Measurements from ENCODE around the gene USP30. TPM values are rescaled to one million over a fixed set of nuclear protein-coding genes. Genes with fewer than 3 reads are reported as not detected.

USP30 gene
- total and polyA plus RNA-seq, 9 of the 15 experiments (the other 6 are each of a cell fraction or from before 2014, with no cell fraction given), result 1.4 to 15.2 (median 7.0) TPM

DNA sequence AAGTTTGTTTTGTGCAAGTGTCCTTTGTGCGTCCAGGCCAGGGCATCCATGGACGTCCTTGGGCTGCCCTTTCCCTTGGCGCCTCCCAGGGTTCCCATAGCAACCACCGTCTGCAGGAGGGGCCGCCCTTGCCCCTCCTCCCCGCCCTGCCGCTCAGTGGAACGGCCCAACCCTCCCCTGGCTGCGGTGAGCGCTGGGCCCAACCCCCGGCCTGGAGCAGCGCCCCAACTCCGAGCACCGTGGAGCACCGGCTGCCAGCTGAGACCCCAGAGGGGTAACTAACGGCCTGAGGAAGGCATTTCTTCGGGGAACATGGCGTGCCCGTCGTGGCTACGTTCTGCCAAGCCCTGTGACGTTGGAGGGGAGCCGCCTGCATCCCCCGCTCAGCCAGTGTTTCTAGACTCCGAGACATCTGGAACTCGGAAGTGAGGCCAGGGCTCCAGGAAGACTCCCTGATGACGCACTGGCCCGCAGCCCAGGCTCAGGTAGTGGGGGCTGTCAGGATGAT lies 58.7 kb downstream of the USP30 start (continued):
- TF ChIP-seq, protein P1, sequence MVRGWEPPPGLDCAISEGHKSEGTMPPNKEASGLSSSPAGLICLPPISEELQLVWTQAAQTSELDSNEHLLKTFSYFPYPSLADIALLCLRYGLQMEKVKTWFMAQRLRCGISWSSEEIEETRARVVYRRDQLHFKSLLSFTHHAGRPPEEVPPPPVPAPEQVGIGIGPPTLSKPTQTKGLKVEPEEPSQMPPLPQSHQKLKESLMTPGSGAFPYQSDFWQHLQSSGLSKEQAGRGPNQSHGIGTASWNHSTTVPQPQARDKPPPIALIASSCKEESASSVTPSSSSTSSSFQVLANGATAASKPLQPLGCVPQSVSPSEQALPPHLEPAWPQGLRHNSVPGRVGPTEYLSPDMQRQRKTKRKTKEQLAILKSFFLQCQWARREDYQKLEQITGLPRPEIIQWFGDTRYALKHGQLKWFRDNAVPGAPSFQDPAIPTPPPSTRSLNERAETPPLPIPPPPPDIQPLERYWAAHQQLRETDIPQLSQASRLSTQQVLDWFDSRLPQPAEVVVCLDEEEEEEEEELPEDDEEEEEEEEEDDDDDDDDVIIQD (CRISPR knock-in tag; IDR thresholded peaks at IDR 0.05), result 0 out of 2 replicates have a peak, but pooled peaks have one; percentile 28
- peak; percentile 57 for TF ChIP-seq HMGN3 (IDR thresholded peaks at IDR 0.05; ENCODE audit: borderline replicate concordance, extremely low read depth, insufficient read length, low read depth, low read length)
- TF ChIP-seq CREM (IDR thresholded peaks at IDR 0.05; ENCODE audit: low read depth), result peak; percentile 66
- no peak for TF ChIP-seq ATF1 (CRISPR knock-in tag; IDR thresholded peaks at IDR 0.05)
- peak; percentile 90 for TF ChIP-seq ATF1 (tag; IDR thresholded peaks at IDR 0.05)
- TF ChIP-seq GTF2E2 (tag; IDR thresholded peaks at IDR 0.05), result 0 out of 2 replicates have a peak, but pooled peaks have one; percentile 31
- TF ChIP-seq ZNF436 (CRISPR knock-in tag; IDR thresholded peaks at IDR 0.05), result no peak
- TF ChIP-seq CHCHD3 (CRISPR knock-in tag; IDR thresholded peaks at IDR 0.05), result no peak
- TF ChIP-seq RBFOX2 (IDR thresholded peaks at IDR 0.05; ENCODE audit: low read depth, low read length), result peak; percentile 75
- peak; percentile 61 for TF ChIP-seq SUPT5H (IDR thresholded peaks at IDR 0.05)
- TF ChIP-seq BMI1 (IDR thresholded peaks at IDR 0.05; ENCODE audit: low read length), result peak; percentile 87
- TF ChIP-seq MAZ (CRISPR knock-in tag; conservative IDR thresholded peaks at IDR 0.05 in 1 of 2, IDR thresholded peaks at IDR 0.05 in 1 of 2), result peak; percentile 88 to 90
- TF ChIP-seq, protein P2, sequence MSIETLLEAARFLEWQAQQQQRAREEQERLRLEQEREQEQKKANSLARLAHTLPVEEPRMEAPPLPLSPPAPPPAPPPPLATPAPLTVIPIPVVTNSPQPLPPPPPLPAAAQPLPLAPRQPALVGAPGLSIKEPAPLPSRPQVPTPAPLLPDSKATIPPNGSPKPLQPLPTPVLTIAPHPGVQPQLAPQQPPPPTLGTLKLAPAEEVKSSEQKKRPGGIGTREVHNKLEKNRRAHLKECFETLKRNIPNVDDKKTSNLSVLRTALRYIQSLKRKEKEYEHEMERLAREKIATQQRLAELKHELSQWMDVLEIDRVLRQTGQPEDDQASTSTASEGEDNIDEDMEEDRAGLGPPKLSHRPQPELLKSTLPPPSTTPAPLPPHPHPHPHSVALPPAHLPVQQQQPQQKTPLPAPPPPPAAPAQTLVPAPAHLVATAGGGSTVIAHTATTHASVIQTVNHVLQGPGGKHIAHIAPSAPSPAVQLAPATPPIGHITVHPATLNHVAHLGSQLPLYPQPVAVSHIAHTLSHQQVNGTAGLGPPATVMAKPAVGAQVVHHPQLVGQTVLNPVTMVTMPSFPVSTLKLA (conservative IDR thresholded peaks at IDR 0.05), result peak in 1 of 2 experiments; percentile 48; a peak in 1 of 4 replicates
- TF ChIP-seq, protein P3, sequence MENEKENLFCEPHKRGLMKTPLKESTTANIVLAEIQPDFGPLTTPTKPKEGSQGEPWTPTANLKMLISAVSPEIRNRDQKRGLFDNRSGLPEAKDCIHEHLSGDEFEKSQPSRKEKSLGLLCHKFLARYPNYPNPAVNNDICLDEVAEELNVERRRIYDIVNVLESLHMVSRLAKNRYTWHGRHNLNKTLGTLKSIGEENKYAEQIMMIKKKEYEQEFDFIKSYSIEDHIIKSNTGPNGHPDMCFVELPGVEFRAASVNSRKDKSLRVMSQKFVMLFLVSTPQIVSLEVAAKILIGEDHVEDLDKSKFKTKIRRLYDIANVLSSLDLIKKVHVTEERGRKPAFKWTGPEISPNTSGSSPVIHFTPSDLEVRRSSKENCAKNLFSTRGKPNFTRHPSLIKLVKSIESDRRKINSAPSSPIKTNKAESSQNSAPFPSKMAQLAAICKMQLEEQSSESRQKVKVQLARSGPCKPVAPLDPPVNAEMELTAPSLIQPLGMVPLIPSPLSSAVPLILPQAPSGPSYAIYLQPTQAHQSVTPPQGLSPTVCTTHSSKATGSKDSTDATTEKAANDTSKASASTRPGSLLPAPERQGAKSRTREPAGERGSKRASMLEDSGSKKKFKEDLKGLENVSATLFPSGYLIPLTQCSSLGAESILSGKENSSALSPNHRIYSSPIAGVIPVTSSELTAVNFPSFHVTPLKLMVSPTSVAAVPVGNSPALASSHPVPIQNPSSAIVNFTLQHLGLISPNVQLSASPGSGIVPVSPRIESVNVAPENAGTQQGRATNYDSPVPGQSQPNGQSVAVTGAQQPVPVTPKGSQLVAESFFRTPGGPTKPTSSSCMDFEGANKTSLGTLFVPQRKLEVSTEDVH (IDR thresholded peaks at IDR 0.05; ENCODE audit: low read depth, partially characterized antibody), result peak; percentile 35
- TF ChIP-seq CXXC5 (CRISPR knock-in tag; IDR thresholded peaks at IDR 0.05), result peak; percentile 74
- no peak for TF ChIP-seq TAL1 (IDR thresholded peaks at IDR 0.05)
- TF ChIP-seq, protein P4, sequence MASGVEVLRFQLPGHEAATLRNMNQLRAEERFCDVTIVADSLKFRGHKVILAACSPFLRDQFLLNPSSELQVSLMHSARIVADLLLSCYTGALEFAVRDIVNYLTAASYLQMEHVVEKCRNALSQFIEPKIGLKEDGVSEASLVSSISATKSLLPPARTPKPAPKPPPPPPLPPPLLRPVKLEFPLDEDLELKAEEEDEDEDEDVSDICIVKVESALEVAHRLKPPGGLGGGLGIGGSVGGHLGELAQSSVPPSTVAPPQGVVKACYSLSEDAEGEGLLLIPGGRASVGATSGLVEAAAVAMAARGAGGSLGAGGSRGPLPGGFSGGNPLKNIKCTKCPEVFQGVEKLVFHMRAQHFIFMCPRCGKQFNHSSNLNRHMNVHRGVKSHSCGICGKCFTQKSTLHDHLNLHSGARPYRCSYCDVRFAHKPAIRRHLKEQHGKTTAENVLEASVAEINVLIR (CRISPR knock-in tag; IDR thresholded peaks at IDR 0.05), result 0 out of 2 replicates have a peak, but pooled peaks have one; percentile 16
- TF ChIP-seq ETV1 (tag; conservative IDR thresholded peaks at IDR 0.05; ENCODE audit: low read depth), result 0 out of 2 replicates have a peak, but pooled peaks have one; percentile 29

Data from K562 (cell line).